Mesothelial cell of epicardium (in vitro differentiated cells): Measurements from ENCODE around the gene HCAR3. TPM values are rescaled to one million over a fixed set of nuclear protein-coding genes. Genes with fewer than 3 reads are reported as not detected.

Experiments used
- DNase-seq, 2 experiments: peaks; one replicate each; pipeline ENCODE4 v3.0.0; 2021; ENCODE audit warnings: low spot score in 2 of 2; ENCODE audit not compliant: unreplicated experiment in 2 of 2
- H3K27ac Mint-ChIP-seq: 2 replicates; pipeline ENCODE4 v1.8.0; 2021; ENCODE audit warnings: mixed read lengths
- H3K27me3 Mint-ChIP-seq: 2 replicates; pipeline ENCODE4 v1.8.0; 2021; ENCODE audit warnings: low read depth, mixed read lengths
- H3K36me3 Mint-ChIP-seq: 2 replicates; pipeline ENCODE4 v1.8.0; 2021; ENCODE audit warnings: mixed read lengths
- H3K4me1 Mint-ChIP-seq: 2 replicates; pipeline ENCODE4 v1.8.0; 2021; ENCODE audit warnings: mixed read lengths
- H3K4me3 Mint-ChIP-seq: 2 replicates; pipeline ENCODE4 v1.8.0; 2021; ENCODE audit warnings: mild to moderate bottlenecking, moderate library complexity, mixed read lengths
- H3K9me3 Mint-ChIP-seq: 2 replicates; pipeline ENCODE4 v1.8.0; 2021; ENCODE audit warnings: mixed read lengths
- CTCF ChIP-seq: fragments of 200-600 bp; sonication (generic); IDR thresholded peaks from one replicate; pipeline ENCODE4 v1.5.0; 2021; ENCODE audit warnings: antibody characterized with exemption; ENCODE audit not compliant: unreplicated experiment
- total RNA-seq: library from RNA; stranded (reverse); gene quantifications from 3 replicates; pipeline ENCODE4 v1.2.1, GENCODE V29; 2021

The HCAR3 gene
- total RNA-seq, 1 donor from 2014 or later = 1.1 TPM

GRCh38 chr12:122669397-122670070 lies 47.1 kb downstream of the HCAR3 start:
- no peak for TF ChIP-seq CTCF
- no peak for DNase-seq
- H3K27me3 Mint-ChIP-seq = no peaks in the 10 kb centered on the region
- no peaks in the 10 kb centered on the region for H3K36me3 Mint-ChIP-seq
- H3K4me1 Mint-ChIP-seq = peaks cover 5% of the 10 kb centered on the region
- H3K9me3 Mint-ChIP-seq = no peaks in the 10 kb centered on the region
- H3K27ac Mint-ChIP-seq = no peak overlapping the region
- H3K4me3 Mint-ChIP-seq = no peak overlapping the region

- no peaks in the 10 kb centered on the region for H3K36me3 Mint-ChIP-seq
- TF ChIP-seq CTCF = no peak
- H3K27me3 Mint-ChIP-seq = no peaks in the 10 kb centered on the region
- no peaks in the 10 kb centered on the region for H3K4me1 Mint-ChIP-seq
- H3K4me3 Mint-ChIP-seq = no peak overlapping the region
- no peak overlapping the region for H3K27ac Mint-ChIP-seq
- H3K9me3 Mint-ChIP-seq = no peaks in the 10 kb centered on the region
- DNase-seq = no peak
Observed at GRCh38 chr12:122668268-122668667, 48.3 kb downstream of the HCAR3 start.

- Mint-ChIP-seq H3K9me3 (no peaks in the 10 kb centered on the region), H3K27me3 (no peaks in the 10 kb centered on the region), H3K36me3 (no peaks in the 10 kb centered on the region), H3K4me3 (no peak overlapping the region), H3K4me1 (no peaks in the 10 kb centered on the region), H3K27ac (no peak overlapping the region)
- TF ChIP-seq CTCF = no peak
- no peak for DNase-seq
Observed at GRCh38 chr12:122665759-122666158, 50.9 kb downstream of the HCAR3 start.

- DNase-seq = no peak
- Mint-ChIP-seq H3K9me3 (no peaks in the 10 kb centered on the region), H3K4me3 (no peak overlapping the region), H3K27ac (no peak overlapping the region), H3K4me1 (no peaks in the 10 kb centered on the region), H3K27me3 (no peaks in the 10 kb centered on the region), H3K36me3 (no peaks in the 10 kb centered on the region)
- TF ChIP-seq CTCF = no peak
Observed at GRCh38 chr12:122665349-122665748, 51.3 kb downstream of the HCAR3 start.

Other genes with a start within 250 kb of the HCAR3 start
- 27.2 to 28.6 TPM (median 28.4 TPM) in 3 replicates for gene ZCCHC8, start 215.9 kb downstream of the HCAR3 start, total RNA-seq
- 124 to 131 TPM (median 131 TPM) in 3 replicates for gene RSRC2, start 189.9 kb downstream of the HCAR3 start, total RNA-seq
- 43.1 to 47.8 TPM (median 43.6 TPM) in 3 replicates for gene KNTC1, start 189.6 kb downstream of the HCAR3 start, total RNA-seq
- 8.4 to 11.1 TPM (median 10.9 TPM) in 3 replicates for gene HCAR2, start 13.5 kb downstream of the HCAR3 start, total RNA-seq
- gene HCAR1, start 14.0 kb upstream of the HCAR3 start, total RNA-seq = 1.2 to 1.3 TPM (median 1.2 TPM) in 3 replicates
- 66.4 to 69.5 TPM (median 69.4 TPM) in 3 replicates for gene DENR, start 36.0 kb upstream of the HCAR3 start, total RNA-seq
- gene CCDC62, start 57.8 kb upstream of the HCAR3 start, total RNA-seq = 0.78 to 1.1 TPM (median 0.78 TPM) in 3 replicates
- 37.6 to 44.2 TPM (median 40.9 TPM) in 3 replicates for gene HIP1R, start 118.6 kb upstream of the HCAR3 start, total RNA-seq
- gene VPS37B, start 179.3 kb upstream of the HCAR3 start, total RNA-seq = 28.1 to 29.1 TPM (median 29.0 TPM) in 3 replicates
- gene ABCB9, start 249.7 kb upstream of the HCAR3 start, total RNA-seq = 14.9 to 16.7 TPM (median 16.1 TPM) in 3 replicates